Medulla oblongata (tissue), 1 donor: ENCODE results near the gene RUNDC3A.
"Not testable (repeated sequence)": the region's sequence is repeated elsewhere in the genome, so short reads cannot be mapped to it uniquely, and the experiment has no call there.

Experiments used
- DNase-seq: peaks from one replicate; pipeline ENCODE4 v3.0.0-alpha.2; 2015; ENCODE audit errors: extremely low spot score

RUNDC3A gene

DNA sequence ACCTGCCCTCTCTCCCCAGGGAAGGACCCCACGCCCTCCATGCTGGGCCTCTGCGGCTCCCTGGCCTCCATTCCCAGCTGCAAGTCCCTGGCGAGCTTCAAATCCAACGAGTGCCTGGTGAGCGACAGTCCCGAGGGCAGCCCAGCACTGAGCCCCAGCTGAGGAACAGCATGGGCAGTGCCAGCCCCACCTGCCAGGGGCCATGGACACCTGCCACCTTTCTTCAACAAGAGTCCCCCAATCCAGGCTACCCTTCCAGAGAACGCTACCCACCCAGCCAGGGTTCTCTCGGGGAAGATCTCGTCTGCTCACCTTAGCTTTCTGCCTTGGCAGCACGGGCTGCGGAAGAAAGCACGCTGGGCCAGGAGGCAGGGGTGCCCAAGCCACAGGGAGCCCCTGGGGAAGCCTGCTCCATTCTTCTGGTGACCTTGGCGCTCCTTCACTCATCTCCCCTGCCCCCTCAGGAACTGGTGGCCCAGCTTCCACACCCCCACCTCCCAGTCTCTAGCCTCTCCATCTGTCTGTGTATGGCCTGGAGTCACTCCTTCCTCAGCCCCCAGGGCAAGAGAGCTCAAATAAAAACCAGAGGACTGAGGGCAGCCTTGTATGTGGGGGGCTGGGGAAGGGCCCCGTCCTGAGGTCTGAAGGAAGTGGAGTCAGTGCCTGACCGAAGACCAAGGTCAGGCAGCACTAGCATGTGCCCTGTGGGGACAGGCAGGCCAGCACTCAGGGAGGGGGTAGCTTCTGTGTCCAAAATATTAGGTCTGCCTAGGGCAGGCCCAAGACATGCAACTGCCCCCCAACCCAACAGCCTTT, 9.9 kb downstream of the RUNDC3A start:
- DNase-seq: no peak

- no peak for DNase-seq
These were observed 11.7 kb downstream of the RUNDC3A start for GRCh38 chr17:44320066-44320465.

- no peak for DNase-seq
These were observed 13.1 kb downstream of the RUNDC3A start for GRCh38 chr17:44321246-44322120.

- no peak for DNase-seq
These were observed 14.0 kb downstream of the RUNDC3A start for GRCh38 chr17:44322236-44322895.

- no peak for DNase-seq
These were observed 15.1 kb downstream of the RUNDC3A start for GRCh38 chr17:44323359-44324091.

- DNase-seq: no peak
These were observed 15.7 kb downstream of the RUNDC3A start for GRCh38 chr17:44324092-44324570.

DNA sequence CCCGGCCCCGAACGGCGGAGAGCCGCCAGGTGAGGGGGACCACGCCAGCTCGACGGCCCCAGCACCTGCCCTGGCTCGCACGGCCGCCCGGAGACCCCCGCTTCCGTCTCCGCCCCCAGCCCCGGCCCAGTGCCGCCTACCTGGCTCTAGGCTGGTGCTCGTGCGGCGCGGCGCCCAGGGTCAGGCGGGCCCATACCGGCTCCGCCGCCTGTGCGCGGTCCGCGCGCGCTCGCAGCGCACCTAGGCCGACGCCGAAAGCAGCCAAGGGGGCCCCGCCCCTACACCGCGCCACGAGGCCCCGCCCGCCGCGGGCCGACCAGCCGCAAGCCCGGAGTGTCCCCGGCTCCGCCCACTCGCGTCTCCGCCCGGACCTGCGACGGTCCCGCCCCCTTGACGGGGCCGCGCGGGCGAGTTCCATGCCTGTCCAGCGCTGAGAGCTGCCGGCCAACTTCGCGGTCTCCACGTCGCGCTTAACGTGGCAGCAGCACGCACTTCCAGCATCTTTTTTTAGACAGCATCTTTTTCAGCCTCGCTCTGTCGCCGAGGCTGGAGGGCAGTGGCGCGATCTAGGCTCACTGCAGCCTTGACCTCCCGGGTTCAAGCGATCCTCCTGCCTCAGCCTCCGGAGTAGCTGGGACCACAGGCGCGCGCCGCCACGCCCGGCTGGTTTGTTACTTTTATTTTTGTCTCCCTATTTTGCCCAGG, 16.3 kb downstream of the RUNDC3A start, which contains the start of gene SLC25A39:
Gene SLC25A39, minus strand, starts transcription at position 253 of the 705 bp plus-strand sequence. CDS start 1,261 bp downstream, outside the sequence.
- DNase-seq: peak; percentile 94

DNA sequence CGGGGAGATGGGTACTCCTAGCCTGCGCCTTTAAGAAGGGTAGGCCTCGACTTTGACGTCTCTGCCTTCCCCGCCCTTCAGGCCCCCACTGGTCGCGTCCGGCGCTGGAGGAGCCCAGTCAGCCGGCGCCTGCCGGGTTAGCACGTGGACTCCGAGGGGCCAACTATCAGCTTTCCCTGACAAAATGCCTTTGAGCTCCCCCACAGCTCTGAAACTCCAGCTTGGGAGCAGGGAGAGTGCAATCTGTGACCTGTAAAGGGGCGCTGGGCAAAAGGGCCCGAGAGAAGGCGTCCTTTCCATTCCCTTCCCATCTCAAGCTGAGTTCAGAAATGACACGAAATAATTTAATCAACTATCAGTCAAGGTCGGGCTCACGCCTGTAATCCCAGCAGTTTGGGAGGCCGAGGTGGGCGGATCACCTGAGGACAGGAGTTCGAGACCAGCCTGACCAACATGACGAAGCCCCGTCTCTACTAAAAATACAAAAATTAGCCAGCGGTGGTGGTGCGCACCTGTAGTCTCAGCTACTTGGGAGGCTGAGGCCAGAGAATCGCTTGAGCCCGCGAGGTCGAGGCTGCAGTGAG, 18.6 kb downstream of the RUNDC3A start:
- peak; percentile 98 for DNase-seq

GRCh38 chr17:44327715-44328449, 19.5 kb downstream of the RUNDC3A start:
- DNase-seq: no peak

DNA sequence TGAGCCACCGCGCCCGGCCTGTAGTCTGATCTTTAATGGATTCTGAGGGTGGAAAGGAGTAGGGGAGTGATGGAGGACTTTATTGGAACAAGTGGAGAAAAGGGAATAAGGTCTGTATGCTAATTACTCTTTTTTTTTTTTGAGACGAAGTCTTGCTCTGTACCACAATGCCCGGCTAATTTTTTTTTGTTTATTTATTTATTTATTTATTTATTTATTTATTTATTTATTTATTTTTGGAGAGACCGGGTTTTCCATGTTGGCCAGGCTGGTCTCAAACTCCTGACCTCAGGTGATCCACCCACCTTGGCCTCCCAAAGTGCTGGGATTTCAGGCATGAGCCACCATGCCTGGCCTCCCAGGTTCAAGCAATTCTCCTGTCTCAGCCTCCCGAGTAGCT, 21.1 kb downstream of the RUNDC3A start:
- not testable (repeated sequence) for DNase-seq

GRCh38 chr17:44330263-44330662, 21.9 kb downstream of the RUNDC3A start:
- DNase-seq: not testable (repeated sequence)

GRCh38 chr17:44331249-44331760, 22.9 kb downstream of the RUNDC3A start:
- DNase-seq: peak; percentile 93

GRCh38 chr17:44333371-44333770, 25.0 kb downstream of the RUNDC3A start:
- no peak for DNase-seq

DNA sequence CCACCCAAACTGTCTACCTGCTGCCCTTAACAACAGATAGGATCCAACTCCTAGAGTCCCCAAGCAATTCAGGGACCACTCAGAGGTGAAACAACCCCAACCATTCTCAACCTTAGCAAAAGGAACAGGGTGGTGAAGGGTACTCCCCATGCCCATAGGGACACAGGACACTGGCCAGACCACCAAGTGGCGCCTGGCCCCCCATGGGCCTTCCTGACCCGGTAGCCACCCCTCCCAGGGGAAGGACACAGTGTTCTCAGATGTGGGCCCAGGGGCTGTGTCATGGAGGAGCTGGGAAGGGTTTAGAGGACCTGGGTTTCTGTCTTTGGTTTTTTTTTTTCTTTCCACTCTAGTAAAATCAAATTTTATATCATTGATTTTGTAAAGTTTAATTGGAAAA, 25.9 kb downstream of the RUNDC3A start:
- DNase-seq: no peak

DNA sequence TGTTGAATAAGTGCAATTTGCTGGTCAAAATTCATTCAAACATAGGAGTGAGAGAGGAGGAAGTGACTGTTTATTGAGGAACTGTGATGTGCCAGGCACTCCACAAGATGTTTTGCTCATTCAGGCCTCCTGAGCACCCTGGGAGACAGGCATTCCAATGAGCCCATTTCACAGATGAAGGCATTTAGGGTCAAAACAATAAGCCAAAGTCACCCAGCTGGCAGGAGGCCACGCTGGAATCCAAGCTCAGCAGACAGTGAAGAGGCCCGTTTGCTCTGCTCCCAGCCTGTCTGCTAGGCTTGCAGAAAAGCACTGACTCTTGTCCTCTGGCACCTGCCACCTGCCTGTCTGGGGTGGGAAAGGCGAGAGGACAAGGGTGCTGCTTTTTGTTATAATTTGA, 26.3 kb downstream of the RUNDC3A start:
- no peak for DNase-seq

- DNase-seq: no peak
These were observed 27.2 kb downstream of the RUNDC3A start for GRCh38 chr17:44335564-44335963.

DNA sequence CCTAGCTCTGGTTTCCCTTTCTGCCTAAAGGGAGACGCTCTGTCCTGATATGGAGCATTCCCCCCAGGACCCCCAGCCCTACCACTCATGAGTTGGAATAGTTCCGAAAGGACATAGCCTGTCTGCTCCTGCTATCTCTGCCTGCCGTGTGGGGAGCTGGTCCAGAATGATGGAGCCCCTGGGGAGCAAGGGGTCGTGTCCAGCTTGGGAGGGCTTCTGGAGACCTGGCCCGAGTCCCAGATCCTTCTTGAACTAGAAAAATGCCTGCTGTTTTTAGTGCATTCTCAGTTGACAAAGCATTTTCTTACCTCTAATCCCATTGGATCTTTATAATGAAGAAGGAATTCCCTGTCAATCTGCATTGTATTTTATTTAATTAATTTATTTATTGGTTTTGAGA, 27.6 kb downstream of the RUNDC3A start:
- DNase-seq: no peak

- DNase-seq: no peak
These were observed 30.3 kb downstream of the RUNDC3A start for GRCh38 chr17:44338702-44339101.

DNA sequence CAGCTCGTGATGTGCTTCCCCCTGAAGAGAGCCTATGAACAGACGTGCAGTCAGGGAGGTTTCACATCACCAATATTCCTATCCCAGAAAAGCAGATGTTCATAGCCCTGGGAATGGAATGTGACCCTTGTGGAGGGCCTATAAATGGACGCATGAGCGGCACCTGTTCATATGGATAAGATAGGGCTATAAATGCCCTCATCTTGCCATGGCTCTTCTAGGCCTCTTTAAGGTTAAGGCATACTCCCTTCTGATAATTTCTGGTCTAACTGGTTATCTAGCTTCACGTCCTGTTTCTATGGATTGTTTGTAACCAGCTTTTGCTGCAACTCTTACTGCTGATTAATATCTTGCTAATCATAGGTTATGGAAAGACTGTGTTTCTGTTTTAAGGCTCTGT, 32.2 kb downstream of the RUNDC3A start:
- DNase-seq: not testable (repeated sequence)
